ENCODE data around the gene HERPUD2.
"Not testable (repeated sequence)": the region's sequence is repeated elsewhere in the genome, so short reads cannot be mapped to it uniquely, and the experiment has no call there.

The HERPUD2 gene

DNA sequence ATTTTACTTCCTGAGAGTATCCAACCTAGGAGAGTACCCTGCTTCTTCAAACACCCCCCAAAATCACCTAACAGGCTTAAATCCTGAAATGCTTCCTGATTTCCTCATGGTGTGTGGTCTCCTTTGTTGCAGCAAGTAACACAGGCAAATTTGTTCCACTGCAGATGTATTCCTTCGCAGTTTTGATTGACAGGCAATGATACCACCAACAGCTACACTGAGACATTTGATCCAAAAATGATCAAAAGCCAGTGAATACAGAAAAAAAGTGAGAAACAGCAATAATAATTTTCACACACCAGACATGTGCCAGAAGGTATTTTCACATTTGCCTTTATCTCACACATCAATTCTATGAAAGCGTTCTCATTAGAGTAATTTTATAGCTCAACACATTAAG is 95.9 kb downstream of the HERPUD2 start:
- DNase-seq, result no peak

GRCh38 chr7:35596061-35596460 is 98.9 kb downstream of the HERPUD2 start:
- no peak for DNase-seq

- peak; percentile 6 to 7 for DNase-seq
These were observed 101.0 kb downstream of the HERPUD2 start for GRCh38 chr7:35593899-35594298.

DNA sequence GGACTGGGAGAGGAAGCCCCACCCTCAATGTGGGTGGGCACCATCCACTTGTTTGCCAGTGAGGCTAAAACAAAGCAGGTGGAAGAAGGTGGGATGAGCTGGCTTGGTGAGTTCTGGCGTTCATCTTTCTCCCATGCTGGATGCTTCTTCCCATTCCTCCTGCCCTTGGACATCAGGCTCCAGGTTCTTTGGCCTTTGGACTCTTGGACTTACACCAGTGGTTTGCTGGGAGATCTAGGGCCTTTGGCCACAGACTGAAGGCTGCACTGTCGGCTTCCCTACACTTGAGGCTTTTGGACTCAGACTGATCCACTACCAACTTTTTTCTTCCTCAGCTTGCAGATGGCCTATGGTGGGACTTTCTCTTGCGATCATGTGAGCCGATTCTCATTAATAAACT is 106.3 kb downstream of the HERPUD2 start:
- DNase-seq, result no peak

DNA sequence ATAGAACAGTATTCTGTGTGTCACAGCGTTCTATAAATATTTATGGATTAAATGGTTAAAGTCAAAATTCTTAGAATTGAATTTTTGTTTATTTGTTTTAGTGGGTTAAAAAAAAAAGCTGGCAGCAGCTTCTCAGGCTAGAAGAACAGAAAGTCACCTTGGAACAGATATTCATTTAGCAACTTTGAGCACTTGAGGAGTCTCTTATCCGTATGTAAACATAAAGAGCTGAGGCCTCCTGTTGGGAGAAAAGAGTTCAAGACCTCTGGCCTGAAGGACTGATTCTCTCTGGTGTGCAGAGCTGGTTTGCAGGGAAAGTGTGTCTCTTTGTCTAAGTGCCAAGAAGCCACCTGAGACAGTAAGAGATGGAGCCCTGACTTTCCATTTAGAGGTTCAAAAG is 109.9 kb downstream of the HERPUD2 start:
- no peak for DNase-seq

DNA sequence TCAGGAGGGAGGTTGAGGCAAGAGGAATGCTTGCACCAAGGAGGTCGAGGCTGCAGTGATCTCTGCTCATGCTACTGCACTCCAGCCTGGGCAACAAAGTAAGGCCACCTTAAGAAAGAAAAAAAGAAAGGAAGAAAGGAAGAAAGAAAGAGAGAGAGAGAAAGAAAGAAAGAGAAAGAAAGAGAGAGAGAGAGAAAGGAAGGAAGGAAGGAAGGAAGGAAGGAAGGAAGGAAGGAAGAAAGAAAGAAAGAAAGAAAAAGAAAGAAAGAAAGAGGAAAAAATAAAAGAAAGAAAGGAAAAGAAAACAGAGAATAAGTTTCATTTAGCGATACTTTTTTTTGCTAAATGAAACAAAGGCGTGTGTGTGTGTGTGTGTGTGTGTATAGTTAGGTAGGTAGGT is 110.4 kb downstream of the HERPUD2 start:
- DNase-seq, result not testable (repeated sequence)
